HEK293T (cell line): Measurements from ENCODE around the gene MECP2.

Source experiments
- CTCF ChIA-PET: fragments of 350-600 bp; formaldehyde crosslinking; extraction: SDS; loops from one replicate; lab custom pipeline; 2021; ENCODE audit warnings: antibody characterized with exemption, inconsistent platforms; lab: Yijun Ruan, JAX
- POLR2A ChIA-PET: fragments of 350-600 bp; formaldehyde crosslinking; extraction: SDS; loops from one replicate; lab custom pipeline; 2020; ENCODE audit warnings: antibody characterized with exemption, inconsistent platforms; lab: Yijun Ruan, JAX
- DNase-seq: peaks from one replicate; pipeline ENCODE4 v3.0.0; 2012; ENCODE audit warnings: mixed read lengths; ENCODE audit errors: extremely low spot score
- ARNT ChIP-seq: fragments of 450-650 bp; IDR thresholded peaks from 2 replicates; pipeline ENCODE4 v1.6.1; 2017; ENCODE audit warnings: mild to moderate bottlenecking
- BHLHE40 ChIP-seq: fragments of 450-650 bp; IDR thresholded peaks from 2 replicates; pipeline ENCODE4 v1.6.1; 2016; ENCODE audit warnings: mild to moderate bottlenecking, moderate library complexity, borderline replicate concordance
- CTBP1 ChIP-seq: fragments of 450-650 bp; IDR thresholded peaks from 2 replicates; pipeline ENCODE4 v1.6.1; 2016; ENCODE audit warnings: borderline replicate concordance
- ELF4 ChIP-seq: fragments of 450-650 bp; IDR thresholded peaks from 2 replicates; pipeline ENCODE4 v1.6.1; 2017; ENCODE audit warnings: antibody characterized with exemption
- FOXA1 ChIP-seq: fragments of 450-650 bp; IDR thresholded peaks from 2 replicates; pipeline ENCODE4 v1.6.1; 2016; ENCODE audit warnings: mild to moderate bottlenecking
- FOXK2 ChIP-seq: fragments of 450-650 bp; IDR thresholded peaks from 2 replicates; pipeline ENCODE4 v1.6.1; 2016; ENCODE audit warnings: mild to moderate bottlenecking
- FOXM1 ChIP-seq: fragments of 450-650 bp; IDR thresholded peaks from 2 replicates; pipeline ENCODE4 v1.6.1; 2017; ENCODE audit warnings: mild to moderate bottlenecking, borderline replicate concordance
- HDGF ChIP-seq: fragments of 450-650 bp; IDR thresholded peaks from 2 replicates; pipeline ENCODE4 v1.6.1; 2017; ENCODE audit warnings: antibody characterized with exemption, borderline replicate concordance
- L3MBTL2 ChIP-seq: fragments of 450-650 bp; conservative IDR thresholded peaks from 2 replicates; pipeline ENCODE4 v1.6.1; 2016; ENCODE audit warnings: mild to moderate bottlenecking
- LEF1 ChIP-seq: fragments of 450-650 bp; IDR thresholded peaks from 2 replicates; pipeline ENCODE4 v1.6.1; 2017; ENCODE audit warnings: mild to moderate bottlenecking, borderline replicate concordance
- NFRKB ChIP-seq: fragments of 450-650 bp; IDR thresholded peaks from 2 replicates; pipeline ENCODE4 v1.6.1; 2016; ENCODE audit warnings: mild to moderate bottlenecking, moderate library complexity
- SP1 ChIP-seq: fragments of 450-650 bp; IDR thresholded peaks from 2 replicates; pipeline ENCODE4 v1.6.1; 2017
- SUZ12 ChIP-seq: fragments of 450-650 bp; IDR thresholded peaks from 2 replicates; pipeline ENCODE4 v1.6.1; 2016; ENCODE audit warnings: mild to moderate bottlenecking
- TARDBP ChIP-seq: fragments of 450-650 bp; IDR thresholded peaks from 2 replicates; pipeline ENCODE4 v1.6.1; 2016
- ZNF384 ChIP-seq: fragments of 450-650 bp; IDR thresholded peaks from 2 replicates; pipeline ENCODE4 v1.6.1; 2016
- TF ChIP-seq, protein P1 (sequence below): fragments of 450-650 bp; IDR thresholded peaks from 2 replicates; pipeline ENCODE4 v1.6.1; 2016

MECP2 gene

DNA sequence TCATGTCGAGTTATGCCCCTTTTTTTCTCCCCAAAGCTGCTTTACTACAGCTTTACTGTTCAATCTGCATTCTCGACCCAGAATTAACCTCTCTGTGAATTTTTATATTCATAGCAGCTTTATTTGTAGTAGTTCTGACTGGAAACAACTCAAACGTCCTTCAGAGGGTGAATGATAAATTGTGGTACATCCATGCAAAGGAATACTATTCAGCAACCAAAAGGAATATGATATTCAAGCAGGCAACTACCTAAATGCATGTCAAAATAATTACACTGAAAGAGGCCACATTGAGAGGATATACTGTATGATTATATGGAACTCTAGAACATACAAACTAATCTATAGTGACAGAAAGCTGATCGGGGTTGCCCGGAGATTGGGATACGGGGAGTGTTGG, 20.0 kb upstream of the MECP2 start:
- ChIA-PET POLR2A (no interaction called here), CTCF (interaction anchor here (0.6 kb wide), 1 partner anchor 308 kb away, joined by 8 read pairs; no protein-coding TSS in a partner anchor)
- DNase-seq = no peak
- TF ChIP-seq SUZ12 (no peak), CTBP1 (no peak), NFRKB (no peak), TARDBP (no peak), BHLHE40 (no peak), HDGF (no peak), FOXA1 (no peak), LEF1 (no peak), SP1 (no peak), FOXK2 (no peak), L3MBTL2 (no peak), ZNF384 (no peak), ELF4 (no peak), FOXM1 (no peak), ARNT (no peak)
- TF ChIP-seq, protein P1, sequence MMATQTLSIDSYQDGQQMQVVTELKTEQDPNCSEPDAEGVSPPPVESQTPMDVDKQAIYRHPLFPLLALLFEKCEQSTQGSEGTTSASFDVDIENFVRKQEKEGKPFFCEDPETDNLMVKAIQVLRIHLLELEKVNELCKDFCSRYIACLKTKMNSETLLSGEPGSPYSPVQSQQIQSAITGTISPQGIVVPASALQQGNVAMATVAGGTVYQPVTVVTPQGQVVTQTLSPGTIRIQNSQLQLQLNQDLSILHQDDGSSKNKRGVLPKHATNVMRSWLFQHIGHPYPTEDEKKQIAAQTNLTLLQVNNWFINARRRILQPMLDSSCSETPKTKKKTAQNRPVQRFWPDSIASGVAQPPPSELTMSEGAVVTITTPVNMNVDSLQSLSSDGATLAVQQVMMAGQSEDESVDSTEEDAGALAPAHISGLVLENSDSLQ = no peak

GRCh38 chrX:154116426-154117211, 19.1 kb upstream of the MECP2 start:
- TF ChIP-seq ZNF384 (no peak), TARDBP (no peak), LEF1 (no peak), SUZ12 (no peak), NFRKB (no peak), FOXM1 (no peak), CTBP1 (no peak), ELF4 (no peak), L3MBTL2 (no peak), FOXA1 (no peak), FOXK2 (no peak)

DNA sequence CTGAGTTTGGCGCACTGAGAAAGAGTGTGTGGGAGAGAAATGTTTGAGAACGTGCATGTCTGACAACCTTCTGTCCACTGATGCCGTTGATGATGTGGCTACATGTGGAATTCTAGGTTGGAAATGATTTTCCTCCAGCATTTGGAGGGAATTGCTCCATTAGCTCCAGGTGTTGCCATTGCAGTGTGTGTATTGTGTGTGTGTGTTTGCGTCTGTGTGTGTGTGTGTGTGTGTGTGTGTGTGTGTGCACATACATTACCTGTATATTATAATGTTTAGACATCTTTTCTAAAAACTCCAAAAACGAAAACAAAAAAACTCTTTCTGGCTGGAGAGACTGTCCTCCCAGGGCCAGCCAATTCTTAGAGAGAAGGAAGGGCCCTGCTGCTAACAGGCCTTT, 18.2 kb upstream of the MECP2 start:
- ChIA-PET CTCF (interaction anchor here (0.8 kb wide), 1 partner anchor 22 kb away, joined by 3 read pairs; no protein-coding TSS in a partner anchor), POLR2A (interaction anchor here (0.6 to 0.7 kb wide), 2 partner anchors 18 to 198 kb away, joined by 3 read pairs; partner anchors contain the start of gene MECP2)
- no peak for TF ChIP-seq NFRKB
- no peak for TF ChIP-seq SUZ12
- no peak for TF ChIP-seq ZNF384
- TF ChIP-seq FOXA1 = no peak
- TF ChIP-seq, protein P1 = no peak
- no peak for DNase-seq

More at GRCh38 chrX:154116426-154117211, 19.1 kb upstream of the MECP2 start:
- ChIA-PET CTCF (interaction anchor here (0.6 to 0.8 kb wide), 2 partner anchors 21 to 309 kb away, joined by 3 to 8 read pairs; no protein-coding TSS in a partner anchor), POLR2A (interaction anchor here (0.7 kb wide), 1 partner anchor 19 kb away, joined by 3 read pairs; the partner anchor contains the start of gene MECP2)
- no peak for DNase-seq

DNA sequence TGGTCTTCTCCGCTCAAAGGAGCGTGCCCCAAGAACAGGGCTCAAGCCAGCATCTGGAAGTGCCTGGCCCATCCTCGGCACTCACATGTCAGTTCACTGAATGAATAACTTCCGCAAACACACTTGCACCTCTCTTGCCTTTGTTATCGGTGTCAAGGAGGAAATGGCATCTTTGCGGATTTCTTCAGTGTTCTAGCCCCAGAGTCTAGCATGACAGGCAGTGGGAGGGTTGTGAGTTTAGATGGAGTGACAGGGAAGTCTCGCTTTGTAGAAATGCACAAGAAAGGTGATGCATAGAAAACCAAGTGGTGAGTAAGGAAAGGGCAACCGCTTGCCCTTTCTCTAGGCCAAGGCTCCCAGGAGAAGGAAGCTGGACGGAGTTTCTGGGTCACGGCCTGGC, 17.6 kb upstream of the MECP2 start:
- no peak for TF ChIP-seq FOXA1
- TF ChIP-seq L3MBTL2 = no peak
- TF ChIP-seq SP1 = no peak
- no peak for TF ChIP-seq HDGF
- no peak for TF ChIP-seq NFRKB
- no peak for TF ChIP-seq ARNT
- no peak for TF ChIP-seq TARDBP
- TF ChIP-seq LEF1 = no peak
- TF ChIP-seq, protein P1 = no peak
- TF ChIP-seq BHLHE40 = no peak
- no peak for TF ChIP-seq ZNF384
- no peak for TF ChIP-seq FOXM1
- TF ChIP-seq SUZ12 = no peak
- TF ChIP-seq CTBP1 = no peak
- no peak for TF ChIP-seq ELF4
- no peak for TF ChIP-seq FOXK2
- DNase-seq = no peak
- ChIA-PET POLR2A (no interaction called here), CTCF (no interaction called here)

GRCh38 chrX:154114652-154115051, 17.1 kb upstream of the MECP2 start:
- CTCF ChIA-PET = no interaction called here
- no peak for TF ChIP-seq FOXM1
- no peak for TF ChIP-seq LEF1
- TF ChIP-seq, protein P1 = no peak
- no peak for TF ChIP-seq L3MBTL2
- TF ChIP-seq SUZ12 = no peak
- TF ChIP-seq BHLHE40 = no peak
- TF ChIP-seq ZNF384 = no peak
- TF ChIP-seq ARNT = no peak
- no peak for TF ChIP-seq NFRKB
- TF ChIP-seq FOXK2 = no peak
- no peak for TF ChIP-seq CTBP1
- no peak for TF ChIP-seq HDGF
- TF ChIP-seq TARDBP = no peak
- DNase-seq = no peak
- POLR2A ChIA-PET = no interaction called here
